GM18505 (cell line): ENCODE measurements around the gene CDH4.

Experiments used
- ATAC-seq: cut with Tn5 transposase; IDR thresholded peaks from one replicate; pipeline ENCODE4 v1.9.1; 2021; ENCODE audit not compliant: unreplicated experiment
- POLR2A ChIP-seq: IDR thresholded peaks from 4 replicates; pipeline ENCODE4 v1.6.1; 2011; ENCODE audit warnings: borderline replicate concordance; ENCODE audit not compliant: insufficient read depth, insufficient read length; ENCODE audit errors: extremely low read depth

Gene CDH4

DNA sequence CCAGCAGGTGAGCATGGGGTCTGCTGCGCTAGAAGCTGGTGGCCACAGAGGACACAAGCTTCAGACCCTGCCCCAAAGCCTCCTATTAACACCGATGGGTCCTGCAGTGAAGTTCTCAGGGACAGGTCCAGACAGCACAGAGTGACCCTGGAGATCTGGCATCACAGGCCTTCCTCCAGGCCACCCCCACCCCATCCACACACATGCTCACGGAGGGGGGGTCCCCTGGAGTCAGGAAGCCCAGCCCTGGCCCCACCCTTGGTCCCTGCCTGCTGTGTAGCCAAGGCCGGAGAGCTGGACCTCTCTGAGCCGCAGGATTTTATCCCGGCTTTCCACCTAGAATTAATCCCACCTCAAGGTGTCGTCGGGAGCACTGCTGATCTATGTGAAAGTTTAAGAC lies 646.3 kb downstream of the CDH4 start:
- TF ChIP-seq POLR2A = no peak
- ATAC-seq = no peak

DNA sequence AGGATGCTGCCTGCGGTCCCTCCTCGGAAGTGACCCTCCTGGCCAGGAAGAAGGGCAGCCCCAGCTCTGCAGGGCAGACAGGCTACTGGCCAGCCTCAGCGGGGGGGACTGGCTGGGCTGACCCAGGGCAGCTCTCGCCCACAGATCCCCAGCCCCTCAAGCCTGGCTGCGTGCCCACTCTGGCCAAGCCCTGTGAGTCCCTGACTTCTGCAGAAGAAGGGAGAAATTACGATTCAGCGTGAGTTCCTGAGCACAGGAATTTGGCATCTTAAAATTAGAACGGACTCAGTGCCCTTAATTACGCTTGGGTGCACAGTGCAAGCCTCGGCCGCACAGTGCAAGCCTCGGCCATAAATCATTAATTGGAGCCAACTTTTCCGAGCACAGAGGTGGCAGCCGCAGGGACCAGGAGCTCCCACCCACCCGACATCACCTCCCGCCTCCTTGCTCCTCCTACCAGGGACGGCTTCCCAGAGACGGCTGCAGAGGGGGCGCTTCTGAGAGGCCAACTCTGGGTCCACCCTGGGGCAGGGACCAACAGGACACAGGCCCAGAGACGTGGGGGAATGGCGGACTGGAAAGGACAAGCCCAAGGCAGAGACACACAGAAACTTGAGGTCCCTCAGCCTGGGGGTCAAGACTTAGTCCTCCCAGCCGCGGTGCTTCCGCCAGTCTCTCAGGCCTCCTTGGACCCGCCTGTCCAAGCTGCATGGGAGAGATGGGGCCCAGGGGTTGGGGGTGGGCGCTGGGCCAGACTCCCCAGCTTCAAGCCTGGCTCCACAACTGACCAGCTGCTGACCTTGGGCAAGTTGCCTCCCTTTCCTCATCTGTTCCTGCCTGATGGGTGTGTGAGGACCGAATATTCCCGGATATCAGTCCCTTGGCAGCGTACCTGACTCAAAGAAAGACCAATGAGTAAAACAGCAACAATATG lies 648.2 kb downstream of the CDH4 start:
- no peak for ATAC-seq
- no peak for TF ChIP-seq POLR2A

DNA sequence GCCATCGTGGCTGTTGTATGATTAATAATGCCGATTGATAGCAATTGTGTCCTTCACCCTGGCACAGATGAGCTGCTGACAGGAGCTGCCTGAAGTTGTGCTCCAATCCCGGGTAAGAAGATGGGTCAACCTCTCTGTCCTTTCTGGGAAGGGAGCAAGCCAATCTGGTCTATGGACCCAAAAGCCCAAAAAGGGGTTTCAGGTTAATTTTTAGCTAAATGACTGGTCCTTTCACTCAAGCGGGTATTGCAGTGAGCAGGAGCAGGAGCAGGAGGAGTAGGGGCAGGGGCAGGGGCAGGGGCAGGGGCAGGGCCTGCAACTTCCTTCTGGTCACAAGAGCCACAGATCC lies 648.9 kb downstream of the CDH4 start:
- TF ChIP-seq POLR2A = no peak
- no peak for ATAC-seq

DNA sequence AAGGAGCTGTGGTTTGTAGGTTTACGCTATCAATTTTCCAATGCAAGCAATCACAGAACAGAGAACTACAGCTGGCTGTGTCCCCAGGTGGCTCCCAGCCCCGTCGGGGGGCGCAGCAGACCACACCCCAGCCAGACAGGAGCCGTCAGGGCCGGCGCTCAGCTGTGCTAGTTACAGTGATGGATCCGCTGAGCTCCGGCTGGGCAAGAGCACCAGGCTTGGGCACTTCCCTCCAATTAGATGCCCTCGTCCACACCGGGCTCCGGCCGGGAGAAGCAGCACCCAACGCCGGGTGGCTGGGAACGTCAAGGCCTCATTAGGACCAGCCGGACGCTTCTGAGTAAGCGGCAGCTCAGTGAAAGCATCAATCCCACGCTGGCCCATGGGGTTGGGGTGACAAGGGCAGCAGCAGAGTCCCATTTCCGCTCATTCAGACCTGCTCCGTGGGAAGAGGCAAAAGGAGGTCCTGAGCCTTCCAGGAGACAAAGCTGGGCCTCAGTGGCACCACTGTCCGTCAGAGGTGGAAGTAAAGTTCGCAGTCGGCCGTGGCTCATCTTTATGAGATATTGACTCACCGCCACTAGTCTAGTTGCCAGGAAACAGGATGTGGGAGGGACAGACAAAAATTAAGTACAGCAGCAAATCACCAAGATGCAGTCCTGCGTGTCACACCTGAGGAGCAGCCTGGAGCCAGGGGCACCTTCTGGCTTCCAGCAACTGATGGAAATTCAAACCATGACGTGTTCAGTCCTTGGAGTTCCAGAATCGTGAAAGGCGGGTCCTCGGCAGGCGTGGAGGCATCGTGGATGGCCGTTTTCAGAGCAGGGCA lies 649.5 kb downstream of the CDH4 start:
- no peak for ATAC-seq
- TF ChIP-seq POLR2A = no peak

DNA sequence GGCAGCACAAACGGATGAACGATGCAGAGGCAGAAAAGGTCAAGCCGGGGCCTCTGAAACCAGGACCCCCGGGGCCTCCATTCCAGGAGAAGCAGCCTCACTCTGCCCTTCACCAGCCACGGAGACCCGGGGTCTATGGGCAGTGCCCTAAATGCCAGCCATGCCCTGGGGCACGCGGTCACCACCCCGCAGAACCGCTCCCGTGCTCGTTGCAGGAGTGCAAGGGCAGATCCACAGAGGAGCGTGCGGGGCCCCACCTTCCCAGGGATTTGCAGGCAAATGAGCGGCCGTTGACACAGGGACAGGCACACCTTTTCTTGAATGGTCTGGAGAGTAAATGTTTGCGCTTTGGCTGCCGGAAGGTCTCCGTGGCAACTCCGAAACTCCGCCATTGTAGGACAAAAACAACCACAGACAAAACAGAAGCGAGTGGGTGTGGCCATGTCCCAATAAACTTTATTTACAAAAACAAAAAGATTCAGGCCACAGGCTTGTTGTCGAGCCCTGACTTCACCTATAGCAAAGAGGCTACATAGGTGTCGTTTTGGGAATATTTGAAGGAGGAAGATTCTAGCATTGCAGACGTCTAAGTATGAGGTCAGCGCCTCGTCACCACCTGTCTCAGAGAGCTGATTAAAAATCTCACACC lies 650.3 kb downstream of the CDH4 start:
- no peak for TF ChIP-seq POLR2A
- no peak for ATAC-seq

DNA sequence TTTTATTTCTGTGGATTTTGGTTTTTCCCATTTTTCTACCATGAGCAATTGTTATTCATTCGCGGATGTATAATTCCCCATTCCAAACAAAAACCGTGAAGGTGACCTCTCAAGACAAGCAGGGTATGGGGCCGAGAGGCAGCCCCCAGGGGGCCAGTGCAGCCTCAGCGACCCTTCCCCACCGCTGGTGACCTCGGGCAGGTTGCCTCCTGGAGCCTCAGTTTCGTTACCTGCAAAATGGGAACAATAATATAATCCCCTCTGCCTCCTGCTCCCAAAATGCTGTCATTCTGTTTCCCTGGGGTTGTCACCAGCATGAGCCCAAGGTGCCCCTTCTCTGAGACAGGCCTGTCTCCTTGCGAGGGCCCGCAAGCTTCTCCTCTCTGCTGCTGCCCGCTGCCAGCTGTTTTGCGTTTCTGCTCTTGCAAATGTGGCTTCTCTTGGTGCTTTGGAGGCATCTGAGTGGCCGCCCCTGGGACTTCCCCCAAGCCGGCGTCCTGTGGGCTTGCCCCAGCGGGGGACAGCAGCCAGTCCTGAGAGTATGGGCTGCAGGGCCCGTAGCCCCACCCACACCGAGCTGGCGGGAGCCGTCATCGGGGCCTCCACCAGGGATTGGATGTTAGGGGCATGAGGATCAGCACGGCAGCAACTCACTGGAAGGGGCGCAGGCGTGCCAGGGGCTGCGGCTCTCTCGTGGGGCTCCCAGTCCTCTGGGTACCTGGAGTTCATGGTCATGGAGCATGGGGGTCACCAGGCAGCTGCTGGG lies 651.7 kb downstream of the CDH4 start:
- TF ChIP-seq POLR2A = no peak
- ATAC-seq = no peak

DNA sequence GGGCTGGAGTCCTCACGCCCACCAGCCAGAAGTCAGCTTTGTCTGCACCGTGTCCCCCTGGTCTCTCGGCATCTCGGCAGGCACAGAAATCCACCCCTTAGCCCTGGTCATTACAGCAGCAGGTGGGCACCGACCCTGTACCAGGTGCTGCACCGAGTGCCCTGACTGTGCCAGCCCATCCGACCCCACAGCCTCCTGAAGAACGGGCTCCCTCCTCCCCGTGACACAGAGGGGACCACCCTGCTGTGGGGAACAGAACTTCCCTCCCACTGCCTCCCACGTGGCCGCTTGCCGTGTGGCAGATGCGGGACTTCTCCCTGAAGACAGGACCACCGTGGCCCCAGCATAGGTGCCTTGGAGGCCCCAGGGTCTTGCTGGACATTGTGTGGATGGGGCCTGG lies 652.4 kb downstream of the CDH4 start:
- TF ChIP-seq POLR2A = no peak
- ATAC-seq = no peak

DNA sequence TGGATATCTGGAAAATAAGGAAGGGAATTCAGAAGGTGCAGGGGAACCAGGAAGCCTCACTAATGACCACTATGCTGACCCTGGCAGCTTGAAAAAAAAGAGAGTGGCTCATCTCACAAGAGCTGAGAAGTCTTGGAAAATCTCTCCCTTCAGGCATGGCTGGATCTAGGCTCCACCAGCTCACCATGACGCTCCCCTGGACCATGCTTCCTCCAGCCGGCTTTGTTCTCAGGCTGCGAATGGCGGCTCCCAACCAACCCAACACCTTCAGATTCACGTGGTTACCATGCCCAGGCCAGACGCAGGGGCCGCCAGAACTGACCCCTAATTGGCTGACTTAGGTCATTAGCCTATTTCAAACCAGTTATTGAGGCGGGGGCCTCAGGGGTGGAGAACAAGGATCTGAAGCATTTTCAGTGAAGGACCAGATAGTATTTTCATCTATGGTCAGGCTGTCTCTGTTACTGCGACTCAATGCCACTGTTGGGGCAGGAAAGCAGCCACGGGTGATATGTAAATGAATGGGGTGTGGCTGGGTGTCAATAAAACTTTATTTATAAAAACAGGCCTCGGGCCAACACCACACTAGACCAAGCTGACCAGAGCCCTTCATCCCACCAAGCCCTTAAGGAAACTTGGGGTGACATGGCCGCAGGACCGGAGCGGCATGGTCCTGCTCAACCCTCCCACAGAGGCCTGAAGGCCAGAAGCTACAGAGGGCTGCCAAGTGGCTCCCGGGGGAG lies 653.9 kb downstream of the CDH4 start:
- TF ChIP-seq POLR2A = no peak
- ATAC-seq = no peak

DNA sequence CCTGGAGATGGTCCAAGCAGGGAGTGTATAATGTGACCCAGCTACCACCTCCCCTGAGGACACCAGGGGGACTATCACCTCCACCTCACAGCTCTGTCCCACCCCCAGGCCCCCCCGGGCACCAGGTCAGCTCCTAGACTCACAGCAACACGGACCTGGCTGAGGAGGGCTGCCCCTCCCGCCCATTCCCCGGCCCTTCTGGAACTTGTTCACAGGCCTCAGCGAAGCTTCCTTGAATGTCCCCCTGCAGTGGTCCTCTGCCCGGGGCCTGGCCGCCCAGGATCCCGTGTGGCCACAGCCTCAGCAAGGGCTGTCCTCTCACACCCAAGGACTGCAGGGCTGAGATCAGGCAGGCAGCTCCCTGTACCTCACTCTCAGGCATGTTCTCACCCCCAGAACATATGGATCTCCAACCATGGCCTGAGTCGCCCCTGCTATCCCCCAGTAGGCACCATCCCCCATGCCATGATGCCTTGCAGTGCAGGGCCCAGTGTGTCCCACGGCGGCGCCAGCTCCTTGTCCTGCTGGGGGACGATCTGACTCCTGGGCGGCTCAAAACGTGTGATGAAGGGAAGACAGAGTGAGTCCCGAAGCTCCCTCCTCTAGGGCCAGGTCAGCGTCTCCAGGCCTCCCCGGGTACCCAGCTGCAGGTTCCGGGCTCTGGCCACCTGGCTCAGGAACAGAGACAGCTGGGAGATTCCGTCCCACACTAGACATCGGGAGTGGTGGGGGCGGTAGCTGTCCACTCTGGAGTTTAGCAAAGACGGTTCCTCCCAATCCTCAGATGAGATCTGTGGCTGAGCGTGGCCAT lies 655.2 kb downstream of the CDH4 start:
- TF ChIP-seq POLR2A = no peak
- ATAC-seq = no peak

DNA sequence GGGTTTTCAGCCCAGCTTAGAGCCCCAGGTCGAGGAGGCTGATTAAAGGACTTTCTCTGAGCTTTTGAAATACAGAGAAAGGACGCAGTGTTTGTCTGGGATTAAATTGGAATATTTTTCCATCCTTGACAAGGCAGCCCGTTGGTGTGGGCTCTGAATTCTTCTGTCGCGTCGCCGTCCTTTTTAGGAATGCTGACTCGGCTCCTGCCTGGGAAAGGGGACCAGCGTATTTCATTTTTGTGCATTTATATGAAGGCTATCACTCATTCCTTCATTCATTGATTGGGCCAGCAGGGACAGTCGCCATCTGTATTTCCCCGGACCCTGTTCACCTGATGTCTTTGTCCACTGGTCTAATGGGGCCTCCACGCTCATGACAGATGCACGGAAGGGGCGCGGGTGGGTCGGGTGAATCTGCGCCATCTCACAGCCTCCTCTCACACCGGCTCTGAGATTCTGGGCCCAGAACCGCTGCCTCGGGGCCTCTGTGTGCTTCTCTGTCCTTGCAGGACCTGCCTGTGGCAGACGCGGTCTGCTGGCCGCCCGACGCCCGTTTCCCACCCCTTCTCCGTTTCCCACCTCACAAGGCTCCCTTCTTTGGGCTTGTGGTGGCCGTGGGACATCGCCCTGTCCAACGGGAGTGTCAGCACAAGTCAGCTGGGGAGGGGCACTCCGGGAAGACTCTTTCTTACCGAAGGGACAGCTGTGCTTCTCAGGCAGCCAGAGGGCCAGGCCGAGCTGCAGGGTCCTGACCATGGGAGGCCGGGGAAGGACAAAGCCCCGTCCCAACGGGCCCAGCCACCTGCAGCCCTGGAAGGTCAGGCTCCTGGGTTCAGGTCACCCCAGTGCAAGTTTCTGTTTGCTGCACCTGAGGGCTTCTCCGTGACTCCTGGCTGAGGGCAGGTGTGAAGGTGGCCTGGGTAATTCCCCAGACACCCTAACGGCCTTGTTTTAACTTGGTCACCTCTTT lies 656.3 kb downstream of the CDH4 start:
- no peak for ATAC-seq
- no peak for TF ChIP-seq POLR2A
